Gastroesophageal sphincter (tissue), 4 donors: ENCODE data around the gene KIAA1755. TPM values are rescaled to one million over a fixed set of nuclear protein-coding genes. Genes with fewer than 3 reads are reported as not detected.

Experiments
- ATAC-seq: fragments of 150-250 bp; one replicate; pipeline ENCODE4 v1.9.1; 2016; ENCODE audit warnings: mild to moderate bottlenecking, moderate library complexity
- H3K27ac ChIP-seq, 4 donors: fragments of 200-600 bp; sonication (generic) in 3 of 4; 1 replicate in 3 of 4; 2 replicates in 1 of 4; pipeline ENCODE4 v1.5.1; 2016 to 2019
- H3K27me3 ChIP-seq: fragments of 200-600 bp; sonication (generic); one replicate; pipeline ENCODE4 v1.5.1; 2019
- H3K36me3 ChIP-seq, 2 donors: fragments of 200-600 bp; sonication (generic); one replicate each; pipeline ENCODE4 v1.5.1; 2019; ENCODE audit warnings: control low read depth in 1 of 2
- H3K4me1 ChIP-seq, 3 donors: fragments of 200-600 bp; sonication (generic); 1 replicate in 2 of 3; 2 replicates in 1 of 3; pipeline ENCODE4 v1.5.1; 2016 to 2019; ENCODE audit warnings: control low read depth in 2 of 3
- H3K4me3 ChIP-seq, 2 donors: fragments of 200-600 bp; sonication (generic); one replicate each; pipeline ENCODE4 v1.5.1; 2019; ENCODE audit warnings: mild to moderate bottlenecking in 1 of 2, moderate library complexity in 1 of 2
- H3K9me3 ChIP-seq, 3 donors: fragments of 200-600 bp; sonication (generic); one replicate each; pipeline ENCODE4 v1.5.1; 2017 to 2019; ENCODE audit warnings: control low read depth in 2 of 3
- CTCF ChIP-seq, 4 experiments: fragments of 200-600 bp in 2 of 4; fragments of 450-650 bp in 2 of 4; sonication (generic) in 1 of 4; IDR thresholded peaks; one replicate each; pipeline ENCODE4 v1.5.1; 2017 to 2019; ENCODE audit warnings: antibody characterized with exemption in 4 of 4, mild to moderate bottlenecking in 2 of 4, moderate library complexity in 2 of 4
- EP300 ChIP-seq: sonication (generic); formaldehyde crosslinking; IDR thresholded peaks from one replicate; pipeline ENCODE4 v1.6.1; 2017; ENCODE audit warnings: antibody characterized with exemption, mild to moderate bottlenecking
- POLR2A ChIP-seq, 2 donors: fragments of 450-650 bp; IDR thresholded peaks; one replicate each; pipeline ENCODE4 v1.6.1; 2017; ENCODE audit warnings: antibody characterized with exemption in 2 of 2, mild to moderate bottlenecking in 2 of 2, moderate library complexity in 1 of 2
- POLR2AphosphoS5 ChIP-seq: sonication (generic); formaldehyde crosslinking; IDR thresholded peaks from one replicate; pipeline ENCODE4 v1.6.1; 2017; ENCODE audit warnings: antibody characterized with exemption
- WGBS, 2 donors: methylation state at CpG; one replicate each; pipeline ENCODE4 v1.1.5; 2018; ENCODE audit warnings: low coverage in 1 of 2; 5-methylcytosine and 5-hydroxymethylcytosine counted together
- total RNA-seq, 4 donors: library from RNA; depleted of rRNA; stranded (reverse); fragments of >200 nt; gene quantifications; one replicate each; pipeline ENCODE4 v1.1.0, GENCODE V29; 2016

Gene KIAA1755
- total RNA-seq, 4 donors from 2014 or later: 5.1 to 19.9 (median 11.5) TPM

- 100% methylated on average over 2 of the region's 6 CpGs for WGBS, 2 donors
- H3K4me1 ChIP-seq: peaks cover 0 to 12% (median 0%) of the 10 kb centered on the region in 3 donors
- TF ChIP-seq POLR2A (IDR thresholded peaks at IDR 0.05) (no peak), CTCF (IDR thresholded peaks at IDR 0.05) (peak in 3 of 4 experiments; percentile 35 to 51 (median 43)), EP300 (no peak)
- H3K27me3 ChIP-seq: peaks cover 14% of the 10 kb centered on the region
- no peak overlapping the region for H3K27ac ChIP-seq
- ATAC-seq: no peak
- H3K9me3 ChIP-seq: no peaks in the 10 kb centered on the region
- H3K4me3 ChIP-seq: no peak overlapping the region
- H3K36me3 ChIP-seq: peaks cover 0 to 37% of the 10 kb centered on the region in 2 donors
Measured at GRCh38 chr20:38229376-38230252, 30.9 kb downstream of the KIAA1755 start.

- Histone ChIP-seq H3K9me3 (no peaks in the 10 kb centered on the region), H3K27ac (no peak overlapping the region), H3K36me3 (peaks cover 0 to 43% of the 10 kb centered on the region in 2 donors), H3K27me3 (peaks cover 14% of the 10 kb centered on the region), H3K4me3 (no peak overlapping the region), H3K4me1 (peaks cover 0 to 12% (median 0%) of the 10 kb centered on the region in 3 donors)
- no peak for ATAC-seq
- WGBS, 2 donors: 62 to 63% methylated on average over 2 of the region's 2 CpGs
- TF ChIP-seq POLR2AphosphoS5: no peak
- TF ChIP-seq CTCF (IDR thresholded peaks at IDR 0.05): no peak
- no peak for TF ChIP-seq POLR2A (IDR thresholded peaks at IDR 0.05)
- no peak for TF ChIP-seq EP300
Measured at GRCh38 chr20:38228436-38228835, 32.1 kb downstream of the KIAA1755 start.

GRCh38 chr20:38227420-38228360 is 32.8 kb downstream of the KIAA1755 start:
- peaks cover 14% of the 10 kb centered on the region for H3K27me3 ChIP-seq
- ATAC-seq: no peak
- peaks cover 0 to 43% of the 10 kb centered on the region in 2 donors for H3K36me3 ChIP-seq
- peaks cover 0 to 12% (median 0%) of the 10 kb centered on the region in 3 donors for H3K4me1 ChIP-seq
- no peak overlapping the region for H3K4me3 ChIP-seq
- no peak overlapping the region for H3K27ac ChIP-seq
- no peaks in the 10 kb centered on the region for H3K9me3 ChIP-seq
- no peak for TF ChIP-seq POLR2A (IDR thresholded peaks at IDR 0.05)
- no peak for TF ChIP-seq POLR2AphosphoS5
- TF ChIP-seq CTCF (IDR thresholded peaks at IDR 0.05): no peak
- no peak for TF ChIP-seq EP300
- 88 to 92% methylated on average over 2 to 5 of the region's 11 CpGs for WGBS, 2 donors

- H3K4me3 ChIP-seq: no peak overlapping the region
- peaks cover 14% of the 10 kb centered on the region for H3K27me3 ChIP-seq
- H3K4me1 ChIP-seq: peaks cover 0 to 14% (median 0%) of the 10 kb centered on the region in 3 donors
- no peak overlapping the region for H3K27ac ChIP-seq
- H3K36me3 ChIP-seq: peaks cover 0 to 43% of the 10 kb centered on the region in 2 donors
- TF ChIP-seq EP300 (no peak), CTCF (IDR thresholded peaks at IDR 0.05) (no peak), POLR2AphosphoS5 (no peak), POLR2A (IDR thresholded peaks at IDR 0.05) (no peak)
- 78% methylated on average over 5 of the region's 6 CpGs; no CpG with 5 or more reads in 1 of the 2 donors for WGBS, 2 donors
- H3K9me3 ChIP-seq: no peaks in the 10 kb centered on the region
- ATAC-seq: no peak
Measured at GRCh38 chr20:38226553-38226952, 34.0 kb downstream of the KIAA1755 start.
